ENCODE measurements around the gene GNG13. TPM values are rescaled to one million over a fixed set of nuclear protein-coding genes. Genes with fewer than 3 reads are reported as not detected.

Gene GNG13
- total and polyA plus RNA-seq, 11 donors = not detected

DNA sequence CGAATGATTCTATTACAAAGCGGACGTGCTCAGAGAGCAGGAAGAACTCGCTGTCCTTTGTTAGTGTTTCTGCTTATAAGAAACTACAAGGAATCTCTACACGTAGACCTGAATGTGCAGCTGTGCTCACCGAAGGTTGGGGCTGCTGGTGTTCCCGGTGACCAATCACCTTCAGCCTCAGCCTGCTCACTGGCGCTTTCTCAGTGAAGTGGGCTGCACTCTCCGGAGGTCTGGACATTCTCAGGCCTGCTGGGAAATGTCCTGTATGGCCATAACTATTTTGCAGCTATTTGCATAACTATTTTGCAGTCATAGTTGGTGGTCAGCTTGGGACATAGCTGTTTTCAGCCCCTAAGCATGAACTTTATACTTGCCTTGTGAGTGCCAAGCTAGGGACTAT is 50.0 kb downstream of the GNG13 start:
- Histone ChIP-seq H3K4me1 (peaks cover 0 to 12% (median 0%) of the 10 kb centered on the region in 12 donors), H3K36me3 (no peaks in the 10 kb centered on the region), H3K4me3 (no peak overlapping the region), H3K27ac (no peak overlapping the region), H3K27me3 (peaks cover 0 to 13% (median 0%) of the 10 kb centered on the region in 9 donors), H3K9me3 (no peaks in the 10 kb centered on the region)
- TF ChIP-seq CTCF (IDR thresholded peaks at IDR 0.05) (no peak), POLR2A (IDR thresholded peaks at IDR 0.05) (no peak)
- WGBS, 4 donors = 48 to 68% (median 55%) methylated on average over 8 to 9 of the region's 9 CpGs
- intact Hi-C loops (cut with DNase I) = no loop called here
- no peak for DNase-seq
- ATAC-seq = no peak

- TF ChIP-seq CTCF (IDR thresholded peaks at IDR 0.05) (no peak), POLR2A (IDR thresholded peaks at IDR 0.05) (no peak)
- intact Hi-C loops (cut with DNase I) = loop anchor here in 1 of 10 donors (5.0 kb wide), 1 partner anchor 37 kb away; no protein-coding TSS in a partner anchor
- no peaks in the 10 kb centered on the region for H3K9me3 ChIP-seq
- WGBS, 4 donors = 72 to 94% (median 80%) methylated on average over 6 of the region's 6 CpGs
- peaks cover 0 to 28% (median 0%) of the 10 kb centered on the region in 9 donors for H3K27me3 ChIP-seq
- no peak overlapping the region for H3K4me3 ChIP-seq
- H3K36me3 ChIP-seq = no peaks in the 10 kb centered on the region
- ATAC-seq = no peak
- H3K4me1 ChIP-seq = peaks cover 0 to 3% (median 0%) of the 10 kb centered on the region in 12 donors
- no peak overlapping the region for H3K27ac ChIP-seq
- DNase-seq = no peak
These were observed 51.5 kb downstream of the GNG13 start for GRCh38 chr16:749010-749409.

MicroRNA genes within 50 kb of the gene (microRNA counts, 767-probe panel; counts per million panel counts)
- microRNA hsa-miR-662 = 1,458 to 1,569 counts per million in 2 donors

Small RNA genes lying within 50 kb of the gene (microRNA-seq; reads per million reads assigned to microRNA genes)
- 0 reads per million in 4 donors for gene MIR662

Other genes with a start within 250 kb of the GNG13 start
- gene PRR35, start 240.3 kb downstream of the GNG13 start, total RNA-seq = not detected
- gene PRR35, start 240.3 kb downstream of the GNG13 start, polyA plus RNA-seq = not detected
- under 1 TPM in 8 of 9 donors, not detected in 1; 0.23 to 0.86 (median 0.56) TPM for gene NHLRC4, start 233.7 kb downstream of the GNG13 start, total RNA-seq
- gene NHLRC4, start 233.7 kb downstream of the GNG13 start, polyA plus RNA-seq = under 1 TPM; 0.46 to 0.50 TPM
- gene PIGQ, start 230.8 kb downstream of the GNG13 start, total RNA-seq = 10 to 100 TPM; 16.4 to 39.5 (median 22.0) TPM
- 10 to 100 TPM; 21.8 to 35.8 TPM for gene PIGQ, start 230.8 kb downstream of the GNG13 start, polyA plus RNA-seq
- gene RAB40C, start 210.7 kb downstream of the GNG13 start, total RNA-seq = 10 to 100 TPM; 10.2 to 17.8 (median 12.6) TPM
- 10 to 100 TPM; 15.2 to 22.0 TPM for gene RAB40C, start 210.7 kb downstream of the GNG13 start, polyA plus RNA-seq
- gene WFIKKN1, start 169.7 kb downstream of the GNG13 start, total RNA-seq = 1 to 10 TPM in 1 of 9 donors, under 1 TPM in 8; 0.15 to 1.1 (median 0.25) TPM
- under 1 TPM; 0.30 to 0.51 TPM for gene WFIKKN1, start 169.7 kb downstream of the GNG13 start, polyA plus RNA-seq
- gene METTL26, start 164.4 kb downstream of the GNG13 start, total RNA-seq = 100 to 1,000 TPM in 2 of 9 donors, 10 to 100 TPM in 7; 39.6 to 187 (median 44.7) TPM
- gene METTL26, start 164.4 kb downstream of the GNG13 start, polyA plus RNA-seq = 100 to 1,000 TPM; 101 to 165 TPM
- 100 to 1,000 TPM in 4 of 9 donors, 10 to 100 TPM in 5; 52.3 to 219 (median 89.5) TPM for gene MCRIP2, start 158.9 kb downstream of the GNG13 start, total RNA-seq
- gene MCRIP2, start 158.9 kb downstream of the GNG13 start, polyA plus RNA-seq = 100 to 1,000 TPM in 1 of 2 donors, 10 to 100 TPM in 1; 97.0 to 321 TPM
- gene WDR90, start 151.4 kb downstream of the GNG13 start, total RNA-seq = 10 to 100 TPM in 2 of 9 donors, 1 to 10 TPM in 7; 3.7 to 17.4 (median 8.6) TPM
- gene WDR90, start 151.4 kb downstream of the GNG13 start, polyA plus RNA-seq = 10 to 100 TPM in 1 of 2 donors, 1 to 10 TPM in 1; 5.1 to 10.9 TPM
- 100 to 1,000 TPM in 1 of 9 donors, 10 to 100 TPM in 8; 33.7 to 102 (median 83.5) TPM for gene RHOT2, start 132.6 kb downstream of the GNG13 start, total RNA-seq
- gene RHOT2, start 132.6 kb downstream of the GNG13 start, polyA plus RNA-seq = 100 to 1,000 TPM in 1 of 2 donors, 10 to 100 TPM in 1; 77.2 to 143 TPM
- gene RHBDL1, start 125.1 kb downstream of the GNG13 start, total RNA-seq = 1 to 10 TPM in 7 of 9 donors, under 1 TPM in 2; 0.72 to 2.7 (median 1.8) TPM
- 1 to 10 TPM in 1 of 2 donors, under 1 TPM in 1; 0.19 to 3.6 TPM for gene RHBDL1, start 125.1 kb downstream of the GNG13 start, polyA plus RNA-seq
- 100 to 1,000 TPM in 8 of 9 donors, 10 to 100 TPM in 1; 93.7 to 198 (median 116) TPM for gene STUB1, start 120.3 kb downstream of the GNG13 start, total RNA-seq
- gene STUB1, start 120.3 kb downstream of the GNG13 start, polyA plus RNA-seq = 100 to 1,000 TPM; 107 to 159 TPM
- gene JMJD8, start 116.4 kb downstream of the GNG13 start, total RNA-seq = 100 to 1,000 TPM in 1 of 9 donors, 10 to 100 TPM in 8; 37.5 to 103 (median 44.1) TPM
- gene JMJD8, start 116.4 kb downstream of the GNG13 start, polyA plus RNA-seq = 10 to 100 TPM; 36.2 to 66.6 TPM
- gene WDR24, start 110.3 kb downstream of the GNG13 start, total RNA-seq = 10 to 100 TPM in 4 of 9 donors, 1 to 10 TPM in 5; 7.0 to 16.6 (median 9.2) TPM
- gene WDR24, start 110.3 kb downstream of the GNG13 start, polyA plus RNA-seq = 10 to 100 TPM in 1 of 2 donors, 1 to 10 TPM in 1; 5.6 to 10.5 TPM
- under 1 TPM in 3 of 9 donors, not detected in 6; 0.59 to 1.00 (median 0.60) TPM for gene FBXL16, start 94.9 kb downstream of the GNG13 start, total RNA-seq
- gene FBXL16, start 94.9 kb downstream of the GNG13 start, polyA plus RNA-seq = under 1 TPM; 0.03 to 0.11 TPM
- gene METRN, start 85.6 kb downstream of the GNG13 start, total RNA-seq = 10 to 100 TPM; 50.5 to 79.4 (median 60.7) TPM
- 10 to 100 TPM; 31.2 to 69.0 TPM for gene METRN, start 85.6 kb downstream of the GNG13 start, polyA plus RNA-seq
- gene ANTKMT, start 79.6 kb downstream of the GNG13 start, total RNA-seq = 10 to 100 TPM; 30.2 to 48.6 (median 36.0) TPM
- 10 to 100 TPM; 22.9 to 42.4 TPM for gene ANTKMT, start 79.6 kb downstream of the GNG13 start, polyA plus RNA-seq
- gene CCDC78, start 74.3 kb downstream of the GNG13 start, total RNA-seq = 1 to 10 TPM in 1 of 9 donors, under 1 TPM in 5, not detected in 3; 0.35 to 1.3 (median 0.54) TPM
- 1 to 10 TPM in 1 of 2 donors, under 1 TPM in 1; 0.60 to 1.3 TPM for gene CCDC78, start 74.3 kb downstream of the GNG13 start, polyA plus RNA-seq
- gene HAGHL, start 73.6 kb downstream of the GNG13 start, total RNA-seq = 10 to 100 TPM in 7 of 9 donors, 1 to 10 TPM in 2; 5.0 to 16.4 (median 11.9) TPM
- 10 to 100 TPM; 11.3 to 44.2 TPM for gene HAGHL, start 73.6 kb downstream of the GNG13 start, polyA plus RNA-seq
- gene CIAO3, start 59.7 kb downstream of the GNG13 start, total RNA-seq = 10 to 100 TPM; 21.4 to 33.1 (median 26.8) TPM
- gene CIAO3, start 59.7 kb downstream of the GNG13 start, polyA plus RNA-seq = 10 to 100 TPM; 36.0 to 41.5 TPM
- 10 to 100 TPM in 1 of 9 donors, under 1 TPM in 2, not detected in 6; 0.48 to 82.2 (median 0.50) TPM for gene MSLN, start 40.0 kb downstream of the GNG13 start, total RNA-seq
- not detected for gene MSLN, start 40.0 kb downstream of the GNG13 start, polyA plus RNA-seq
- gene RPUSD1, start 12.4 kb downstream of the GNG13 start, total RNA-seq = 10 to 100 TPM in 4 of 9 donors, 1 to 10 TPM in 5; 7.1 to 19.4 (median 9.9) TPM
- gene RPUSD1, start 12.4 kb downstream of the GNG13 start, polyA plus RNA-seq = 10 to 100 TPM; 12.5 to 25.7 TPM
- gene CHTF18, start 12.1 kb downstream of the GNG13 start, total RNA-seq = 10 to 100 TPM in 2 of 9 donors, 1 to 10 TPM in 6, under 1 TPM in 1; 0.83 to 15.0 (median 4.0) TPM
- 1 to 10 TPM; 2.6 to 3.9 TPM for gene CHTF18, start 12.1 kb downstream of the GNG13 start, polyA plus RNA-seq
- 10 to 100 TPM in 3 of 9 donors, 1 to 10 TPM in 6; 4.3 to 19.2 (median 7.4) TPM for gene LMF1, start 170.2 kb upstream of the GNG13 start, total RNA-seq
- gene LMF1, start 170.2 kb upstream of the GNG13 start, polyA plus RNA-seq = 1 to 10 TPM; 5.3 to 6.1 TPM
- gene SOX8, start 181.0 kb upstream of the GNG13 start, total RNA-seq = 1 to 10 TPM in 2 of 9 donors, under 1 TPM in 7; 0.44 to 1.3 (median 0.81) TPM
- under 1 TPM; 0.50 to 0.65 TPM for gene SOX8, start 181.0 kb upstream of the GNG13 start, polyA plus RNA-seq

All from heart left ventricle (tissue), 16 donors.